HG02588 (cell line): Measurements from ENCODE around the gene HECW1.
"Not testable (repeated sequence)": the region's sequence is repeated elsewhere in the genome, so short reads cannot be mapped to it uniquely, and the experiment has no call there.

Source experiments
- ATAC-seq: cut with Tn5 transposase; IDR thresholded peaks from one replicate; pipeline ENCODE4 v1.9.1; 2021; ENCODE audit warnings: mild to moderate bottlenecking, moderate library complexity; ENCODE audit not compliant: unreplicated experiment

HECW1 gene

DNA sequence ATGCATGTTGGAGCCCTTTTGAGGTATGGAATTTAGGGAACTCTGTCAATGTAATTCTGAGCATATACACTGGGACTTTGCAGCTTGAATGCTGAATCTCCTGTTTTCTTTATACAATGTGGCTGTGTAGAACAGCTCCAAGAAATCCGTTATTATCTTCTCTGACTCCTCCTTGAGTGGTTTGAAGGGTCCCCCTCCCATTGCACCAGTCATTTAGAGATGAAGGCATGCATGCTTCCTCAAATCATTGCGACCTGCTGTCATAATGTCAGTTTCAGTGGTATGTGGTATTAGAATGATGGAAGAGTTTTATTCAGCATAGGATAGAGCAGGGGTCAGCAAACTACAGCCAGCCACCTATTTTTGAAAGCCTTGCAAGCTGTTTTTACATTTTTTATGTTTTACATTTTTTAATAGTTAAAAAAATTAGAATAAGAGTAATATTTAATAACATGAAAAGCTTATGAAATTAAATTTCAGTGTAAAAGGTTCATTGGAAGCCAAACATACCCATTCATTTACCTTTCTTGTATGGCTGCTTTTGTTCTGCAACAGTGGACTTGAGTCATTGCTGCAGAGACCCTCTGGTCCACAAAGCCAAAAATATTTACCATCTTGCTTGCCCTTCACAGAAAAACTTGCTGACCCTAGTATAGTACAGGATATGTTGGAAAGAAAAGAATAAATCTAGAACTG lies 478.6 kb downstream of the HECW1 start:
- ATAC-seq: peak; percentile 76

GRCh38 chr7:43591558-43592180 lies 479.2 kb downstream of the HECW1 start:
- ATAC-seq: no peak

DNA sequence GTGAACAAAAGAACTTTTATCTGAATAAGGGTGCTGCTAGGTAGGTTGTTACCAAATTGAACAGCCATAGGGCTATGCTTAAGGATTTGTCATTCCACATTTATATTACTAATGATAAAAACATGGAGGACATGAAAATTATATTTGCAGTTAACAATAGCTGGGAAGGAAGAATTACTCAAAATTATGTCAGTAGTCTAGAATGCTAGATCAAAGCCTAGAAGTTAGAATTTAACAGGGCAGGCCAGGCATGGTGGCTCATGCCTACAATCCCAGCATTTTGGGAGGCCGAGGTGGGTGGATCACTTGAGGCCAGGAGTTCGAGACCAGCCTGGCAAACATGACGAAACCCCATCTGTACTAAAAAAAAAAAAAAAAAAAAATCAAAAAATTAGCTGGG lies 479.9 kb downstream of the HECW1 start:
- ATAC-seq: no peak

DNA sequence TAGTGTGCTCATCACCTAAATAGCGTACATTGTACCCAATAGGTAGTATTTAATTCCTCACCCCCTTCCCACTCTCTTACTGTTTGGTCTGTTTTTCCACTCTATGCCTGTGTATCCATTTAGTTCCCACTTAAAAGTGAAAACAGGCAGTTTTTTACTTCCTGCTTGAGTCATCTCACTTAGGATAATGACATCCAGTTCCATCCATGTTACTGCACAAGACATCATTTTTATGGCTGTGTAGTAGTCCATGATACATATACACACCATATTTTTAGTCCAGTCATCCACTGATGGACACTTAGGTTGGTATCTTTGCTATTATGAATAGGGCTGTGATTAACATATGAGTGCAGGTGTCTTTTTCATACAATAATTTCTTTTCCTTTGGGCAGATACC lies 480.6 kb downstream of the HECW1 start:
- no peak for ATAC-seq

GRCh38 chr7:43594020-43594419 lies 481.6 kb downstream of the HECW1 start:
- no peak for ATAC-seq

GRCh38 chr7:43596426-43596825 lies 484.0 kb downstream of the HECW1 start:
- not testable (repeated sequence) for ATAC-seq

DNA sequence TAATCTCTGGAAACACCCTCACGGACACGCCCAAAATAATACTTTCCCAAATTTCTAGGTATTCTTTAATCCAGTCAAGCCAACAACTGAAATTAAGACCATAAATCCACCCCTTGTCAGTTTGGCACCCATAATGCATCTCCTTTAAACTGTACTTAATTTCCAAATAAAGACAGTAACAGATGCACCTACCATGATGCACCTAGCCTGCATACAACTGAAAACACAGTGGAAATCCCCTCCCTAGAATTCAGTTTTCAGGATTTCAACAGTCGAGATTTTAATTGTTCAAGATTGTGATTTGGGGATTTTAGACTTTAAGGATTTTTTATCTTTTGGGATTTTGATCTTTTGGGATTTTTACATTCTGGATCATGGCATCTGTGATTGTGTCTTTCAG lies 487.6 kb downstream of the HECW1 start:
- no peak for ATAC-seq

GRCh38 chr7:43602256-43602655 lies 489.8 kb downstream of the HECW1 start:
- ATAC-seq: no peak

DNA sequence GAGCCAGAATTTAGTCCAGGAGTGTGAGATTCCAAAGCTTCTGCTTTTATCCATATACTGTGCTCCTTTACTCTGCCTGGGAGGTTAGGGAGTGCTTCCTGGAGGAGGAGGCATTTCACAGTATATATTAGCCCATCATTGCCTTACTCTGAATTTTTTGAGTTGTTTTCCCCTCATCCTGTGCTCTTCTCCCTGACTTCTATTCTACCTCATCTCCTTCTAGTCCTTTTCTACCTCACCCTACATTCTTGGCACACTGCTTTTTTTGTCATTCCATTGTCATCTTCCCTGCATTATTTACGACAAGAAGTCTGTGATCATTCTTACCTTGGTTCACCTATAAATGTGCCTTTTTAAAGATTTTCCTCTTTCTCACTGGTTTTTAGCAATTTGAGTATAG lies 491.8 kb downstream of the HECW1 start:
- no peak for ATAC-seq

GRCh38 chr7:43609097-43609496 lies 496.6 kb downstream of the HECW1 start:
- ATAC-seq: no peak

DNA sequence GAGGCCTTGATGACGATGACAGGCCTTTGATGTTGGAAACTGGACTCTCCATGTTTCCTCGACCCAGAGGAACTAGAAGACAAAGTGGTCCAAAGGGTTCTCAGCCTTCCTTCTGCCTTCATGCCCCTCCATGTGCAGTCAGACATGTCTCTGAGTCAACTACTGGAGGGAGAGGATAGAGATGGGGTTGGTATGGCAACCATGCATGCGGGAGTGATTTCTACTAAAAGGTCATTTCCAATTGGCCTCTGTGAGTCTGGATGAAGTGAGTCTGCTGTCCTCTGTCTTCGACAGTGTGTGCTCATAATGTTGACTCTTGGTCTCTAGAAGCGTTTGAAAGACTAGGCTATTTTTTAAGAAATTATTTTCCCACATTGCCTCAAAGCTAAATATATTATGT lies 499.7 kb downstream of the HECW1 start:
- no peak for ATAC-seq

DNA sequence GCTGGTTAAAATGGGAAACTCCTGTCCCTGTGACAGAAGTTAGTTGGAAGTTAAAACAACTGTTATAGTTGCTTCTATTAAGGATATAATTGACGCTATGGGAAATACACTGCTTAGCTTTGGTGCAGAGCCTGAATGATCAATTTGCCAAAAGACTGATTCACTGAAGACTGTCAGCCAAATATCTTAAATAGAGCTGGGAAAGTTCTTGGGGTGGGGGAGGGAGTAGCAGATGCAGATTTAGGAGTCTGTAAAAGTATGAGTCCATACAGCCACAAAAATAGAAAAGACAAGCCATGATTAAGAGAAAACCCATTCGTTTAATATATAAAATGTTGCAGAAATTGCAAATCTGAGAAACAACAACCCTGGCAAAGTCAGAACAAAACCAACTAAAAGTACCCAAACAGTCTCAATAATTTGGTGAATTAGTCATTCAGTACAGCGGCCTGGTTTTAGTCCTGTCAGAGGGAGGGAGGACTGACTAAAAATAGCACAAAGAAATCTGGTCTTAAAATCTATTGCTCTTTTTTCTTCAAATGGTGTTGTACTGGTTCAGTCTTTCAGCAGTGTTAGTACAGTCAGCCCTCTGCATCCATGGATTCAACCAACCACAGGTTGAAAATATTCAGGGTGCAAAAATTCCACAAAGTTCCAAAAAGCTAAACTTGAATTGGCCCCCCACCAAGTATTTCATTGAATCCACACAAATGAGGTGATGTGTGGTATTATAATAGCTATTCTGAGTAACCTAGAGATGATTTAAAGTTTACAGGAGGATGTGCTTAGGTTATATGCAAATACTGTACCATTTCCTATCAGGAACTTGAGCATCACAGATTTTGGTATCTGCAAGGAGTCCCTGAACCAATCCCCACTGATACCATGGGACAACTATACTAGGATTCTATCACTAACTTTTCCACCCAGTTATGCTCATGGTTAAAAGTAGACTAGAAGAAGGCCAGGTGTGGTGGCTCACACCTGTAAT lies 500.4 kb downstream of the HECW1 start:
- ATAC-seq: peak; percentile 67
